DOHH2 (cell line): ENCODE data around the gene SPART.

ENCODE experiments used
- EZH2phosphoT487 ChIP-seq: fragments of 200-600 bp; sonication (generic); IDR thresholded peaks from 2 replicates; pipeline ENCODE4 v1.6.1; 2017; ENCODE audit warnings: borderline replicate concordance, mild to moderate bottlenecking, antibody characterized with exemption, low read length, moderate library complexity, mixed read lengths
- TF ChIP-seq, protein P1 (sequence below): fragments of 200-600 bp; sonication (generic); IDR thresholded peaks from one replicate; pipeline ENCODE4 v1.5.1; 2014; ENCODE audit warnings: antibody characterized with exemption, mild to moderate bottlenecking, low read depth, low read length; ENCODE audit not compliant: poor library complexity, severe bottlenecking

DNA sequence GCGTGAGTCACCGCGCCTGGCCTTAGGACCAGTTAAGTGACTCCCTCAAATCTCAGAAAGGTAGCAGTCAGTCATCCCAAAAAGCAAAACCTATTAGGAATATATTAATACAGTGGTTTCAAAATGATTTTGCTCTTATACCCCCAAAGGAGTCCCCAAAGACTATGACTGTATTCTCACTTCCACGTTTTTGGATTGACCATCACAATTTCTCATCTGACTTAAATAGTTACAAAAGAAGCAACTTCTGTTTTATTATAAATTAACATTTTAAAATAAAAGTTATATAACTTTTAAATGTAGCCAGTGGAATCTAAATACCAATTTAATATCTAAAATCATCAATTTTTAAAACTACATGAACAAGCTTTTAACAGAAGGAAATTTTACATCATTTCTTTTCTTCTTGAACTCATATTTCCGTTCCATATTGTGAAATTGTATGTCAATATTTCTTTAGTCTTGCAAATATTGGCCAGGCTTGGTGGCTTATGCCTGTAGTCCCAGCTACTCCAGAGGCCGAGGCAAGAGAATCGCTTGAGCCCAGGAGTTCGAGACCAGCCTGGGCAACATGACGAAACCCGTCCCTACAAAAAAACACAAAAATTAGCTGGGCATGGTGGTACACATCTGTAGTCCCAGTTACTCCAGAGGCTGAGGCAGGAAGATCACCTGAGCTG, 1.5 kb upstream of the SPART start:
- TF ChIP-seq, protein P1, sequence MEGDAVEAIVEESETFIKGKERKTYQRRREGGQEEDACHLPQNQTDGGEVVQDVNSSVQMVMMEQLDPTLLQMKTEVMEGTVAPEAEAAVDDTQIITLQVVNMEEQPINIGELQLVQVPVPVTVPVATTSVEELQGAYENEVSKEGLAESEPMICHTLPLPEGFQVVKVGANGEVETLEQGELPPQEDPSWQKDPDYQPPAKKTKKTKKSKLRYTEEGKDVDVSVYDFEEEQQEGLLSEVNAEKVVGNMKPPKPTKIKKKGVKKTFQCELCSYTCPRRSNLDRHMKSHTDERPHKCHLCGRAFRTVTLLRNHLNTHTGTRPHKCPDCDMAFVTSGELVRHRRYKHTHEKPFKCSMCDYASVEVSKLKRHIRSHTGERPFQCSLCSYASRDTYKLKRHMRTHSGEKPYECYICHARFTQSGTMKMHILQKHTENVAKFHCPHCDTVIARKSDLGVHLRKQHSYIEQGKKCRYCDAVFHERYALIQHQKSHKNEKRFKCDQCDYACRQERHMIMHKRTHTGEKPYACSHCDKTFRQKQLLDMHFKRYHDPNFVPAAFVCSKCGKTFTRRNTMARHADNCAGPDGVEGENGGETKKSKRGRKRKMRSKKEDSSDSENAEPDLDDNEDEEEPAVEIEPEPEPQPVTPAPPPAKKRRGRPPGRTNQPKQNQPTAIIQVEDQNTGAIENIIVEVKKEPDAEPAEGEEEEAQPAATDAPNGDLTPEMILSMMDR, result no peak
- no peak for TF ChIP-seq EZH2phosphoT487
